OCI-LY7 (cell line): ENCODE measurements around the gene SGF29. TPM values are rescaled to one million over a fixed set of nuclear protein-coding genes. Genes with fewer than 3 reads are reported as not detected.

Source experiments
- BruUV-seq: library from RNA; stranded (reverse); fragments of 400-500 nt; replicated peaks from 2 replicates; lab custom pipeline; 2021; lab: Mats Ljungman, UMichigan
- CTCF ChIA-PET: fragments of 300-600 bp; sonication (Branson Sonifier 250); formaldehyde crosslinking; loops from one replicate; lab custom pipeline; 2022; ENCODE audit warnings: antibody characterized with exemption; ENCODE audit not compliant: unreplicated experiment; lab: Charles Lee
- POLR2A ChIA-PET: fragments of 300-600 bp; sonication (Branson Sonifier 250); formaldehyde crosslinking; loops from one replicate; lab custom pipeline; 2022; ENCODE audit warnings: antibody characterized with exemption; lab: Charles Lee
- DNase-seq: peaks from one replicate; pipeline ENCODE4 v3.0.0-alpha.2; 2015; ENCODE audit warnings: low spot score
- H2AFZ ChIP-seq: fragments of 200-600 bp; sonication (generic), shearing (Covaris generic); 2 replicates; pipeline ENCODE4 v1.6.1; 2014; ENCODE audit warnings: mild to moderate bottlenecking, antibody characterized with exemption, low read length, moderate library complexity
- H3K27ac ChIP-seq: fragments of 200-600 bp; sonication (generic); 2 replicates; pipeline ENCODE4 v1.5.1; 2014; ENCODE audit warnings: mixed run types, low read depth, mild to moderate bottlenecking, moderate library complexity, low read length, inconsistent platforms; ENCODE audit not compliant: poor library complexity, severe bottlenecking
- H3K36me3 ChIP-seq: fragments of 200-600 bp; sonication (generic); 2 replicates; pipeline ENCODE4 v1.6.1; 2014; ENCODE audit warnings: mild to moderate bottlenecking, antibody characterized with exemption, low read length, moderate library complexity, mixed read lengths; ENCODE audit not compliant: insufficient read depth
- H3K4me1 ChIP-seq: fragments of 200-600 bp; sonication (generic); 2 replicates; pipeline ENCODE4 v1.5.1; 2014; ENCODE audit warnings: mild to moderate bottlenecking, low read length; ENCODE audit not compliant: insufficient read depth, poor library complexity, severe bottlenecking
- H3K4me2 ChIP-seq: fragments of 200-600 bp; sonication (generic); 2 replicates; pipeline ENCODE4 v1.6.1; 2014; ENCODE audit warnings: mild to moderate bottlenecking, low read length
- H3K4me3 ChIP-seq: fragments of 200-600 bp; sonication (generic); 2 replicates; pipeline ENCODE4 v1.5.1; 2014; ENCODE audit warnings: mild to moderate bottlenecking, low read depth, low read length; ENCODE audit not compliant: poor library complexity, severe bottlenecking
- H3K79me2 ChIP-seq: fragments of 200-600 bp; sonication (generic); 2 replicates; pipeline ENCODE4 v1.6.1; 2016; ENCODE audit warnings: low read depth, mild to moderate bottlenecking, low read length, moderate library complexity, mixed read lengths; ENCODE audit not compliant: insufficient read depth
- H3K9me2 ChIP-seq: fragments of 200-600 bp; sonication (generic); 2 replicates; pipeline ENCODE4 v1.6.1; 2016; ENCODE audit warnings: mild to moderate bottlenecking, low read length, mixed read lengths; ENCODE audit not compliant: insufficient read depth
- H3K9me3 ChIP-seq: fragments of 200-600 bp; sonication (generic); 2 replicates; pipeline ENCODE4 v1.6.1; 2014; ENCODE audit warnings: mild to moderate bottlenecking, mixed run types, low read length, mixed read lengths
- H4K20me1 ChIP-seq: fragments of 200-600 bp; sonication (generic); 2 replicates; pipeline ENCODE4 v1.6.1; 2014; ENCODE audit warnings: mild to moderate bottlenecking, antibody characterized with exemption, low read length, moderate library complexity, mixed read lengths; ENCODE audit not compliant: insufficient read depth
- CTCF ChIP-seq: fragments of 200-600 bp; sonication (generic); conservative IDR thresholded peaks from 2 replicates; pipeline ENCODE4 v1.5.1; 2014; ENCODE audit warnings: mild to moderate bottlenecking, antibody characterized with exemption, low read length, moderate library complexity, mixed read lengths
- EZH2phosphoT487 ChIP-seq: fragments of 200-600 bp; sonication (generic); IDR thresholded peaks from 2 replicates; pipeline ENCODE4 v1.6.1; 2018; ENCODE audit warnings: low read depth, borderline replicate concordance, mild to moderate bottlenecking, mixed run types, antibody characterized with exemption, low read length, moderate library complexity, mixed read lengths
- intact Hi-C: fragments of 100-400 bp; cut with micrococcal nuclease; formaldehyde crosslinking; loops from one replicate; pipeline ENCODE4 v1.10.0; 2022; ENCODE audit not compliant: unreplicated experiment
- total RNA-seq, 2 experiments: library from RNA; depleted of rRNA in 1 of 2; stranded (reverse); fragments of >200 nt in 1 of 2; shearing (Covaris generic) in 1 of 2; gene quantifications; 2 replicates each; pipeline ENCODE4 v1.2.3, GENCODE V29; 2014 to 2022

The SGF29 gene
- total RNA-seq, 2 experiments from 2014 or later, result 22.6 to 32.0 TPM

GRCh38 chr16:28527985-28528384 is 25.7 kb upstream of the SGF29 start:
- CTCF ChIA-PET, result no interaction called here
- TF ChIP-seq EZH2phosphoT487 (no peak), CTCF (no peak)
- H3K27ac ChIP-seq, result no peak overlapping the region
- H3K36me3 ChIP-seq, result no peaks in the 10 kb centered on the region
- H3K4me1 ChIP-seq, result peaks cover 7% of the 10 kb centered on the region
- POLR2A ChIA-PET, result no interaction called here
- H2AFZ ChIP-seq, result no peak overlapping the region
- intact Hi-C loops, result no loop called here
- H3K9me2 ChIP-seq, result no peaks in the 10 kb centered on the region
- BruUV-seq, result no TSS peak
- H3K4me2 ChIP-seq, result no peak overlapping the region
- H4K20me1 ChIP-seq, result no peaks in the 10 kb centered on the region
- H3K4me3 ChIP-seq, result no peak overlapping the region
- H3K79me2 ChIP-seq, result no peaks in the 10 kb centered on the region
- no peaks in the 10 kb centered on the region for H3K9me3 ChIP-seq
- DNase-seq, result no peak

- no peaks in the 10 kb centered on the region for H3K79me2 ChIP-seq
- CTCF ChIA-PET, result no interaction called here
- H4K20me1 ChIP-seq, result no peaks in the 10 kb centered on the region
- intact Hi-C loops, result no loop called here
- H3K36me3 ChIP-seq, result no peaks in the 10 kb centered on the region
- TF ChIP-seq CTCF, result no peak
- TF ChIP-seq EZH2phosphoT487, result no peak
- H2AFZ ChIP-seq, result no peak overlapping the region
- no peak overlapping the region for H3K4me3 ChIP-seq
- peaks cover 4% of the 10 kb centered on the region for H3K4me1 ChIP-seq
- no peaks in the 10 kb centered on the region for H3K9me3 ChIP-seq
- DNase-seq, result no peak
- no TSS peak for BruUV-seq
- no peak overlapping the region for H3K4me2 ChIP-seq
- H3K27ac ChIP-seq, result no peak overlapping the region
- no peaks in the 10 kb centered on the region for H3K9me2 ChIP-seq
- POLR2A ChIA-PET, result interaction anchor here (1.3 kb wide), 1 partner anchor 13 kb away, joined by 6 read pairs; no protein-coding TSS in a partner anchor
Observed at GRCh38 chr16:28528463-28528867, 25.3 kb upstream of the SGF29 start.

- Histone ChIP-seq H3K4me2 (no peak overlapping the region), H2AFZ (no peak overlapping the region), H3K79me2 (no peaks in the 10 kb centered on the region), H3K36me3 (no peaks in the 10 kb centered on the region), H3K4me3 (no peak overlapping the region), H3K9me2 (no peaks in the 10 kb centered on the region), H4K20me1 (no peaks in the 10 kb centered on the region), H3K4me1 (peaks cover 4% of the 10 kb centered on the region), H3K27ac (no peak overlapping the region), H3K9me3 (no peaks in the 10 kb centered on the region)
- CTCF ChIA-PET, result no interaction called here
- DNase-seq, result no peak
- BruUV-seq, result no TSS peak
- intact Hi-C loops, result no loop called here
- TF ChIP-seq CTCF (no peak), EZH2phosphoT487 (no peak)
- POLR2A ChIA-PET, result interaction anchor here (1.3 kb wide), 1 partner anchor 13 kb away, joined by 6 read pairs; no protein-coding TSS in a partner anchor
Observed at GRCh38 chr16:28529124-28529523, 24.6 kb upstream of the SGF29 start.
